ENCODE measurements around the gene REST. TPM values are rescaled to one million over a fixed set of nuclear protein-coding genes. Genes with fewer than 3 reads are reported as not detected.
"Not testable (repeated sequence)": the region's sequence is repeated elsewhere in the genome, so short reads cannot be mapped to it uniquely, and the experiment has no call there.

The REST gene, protein sequence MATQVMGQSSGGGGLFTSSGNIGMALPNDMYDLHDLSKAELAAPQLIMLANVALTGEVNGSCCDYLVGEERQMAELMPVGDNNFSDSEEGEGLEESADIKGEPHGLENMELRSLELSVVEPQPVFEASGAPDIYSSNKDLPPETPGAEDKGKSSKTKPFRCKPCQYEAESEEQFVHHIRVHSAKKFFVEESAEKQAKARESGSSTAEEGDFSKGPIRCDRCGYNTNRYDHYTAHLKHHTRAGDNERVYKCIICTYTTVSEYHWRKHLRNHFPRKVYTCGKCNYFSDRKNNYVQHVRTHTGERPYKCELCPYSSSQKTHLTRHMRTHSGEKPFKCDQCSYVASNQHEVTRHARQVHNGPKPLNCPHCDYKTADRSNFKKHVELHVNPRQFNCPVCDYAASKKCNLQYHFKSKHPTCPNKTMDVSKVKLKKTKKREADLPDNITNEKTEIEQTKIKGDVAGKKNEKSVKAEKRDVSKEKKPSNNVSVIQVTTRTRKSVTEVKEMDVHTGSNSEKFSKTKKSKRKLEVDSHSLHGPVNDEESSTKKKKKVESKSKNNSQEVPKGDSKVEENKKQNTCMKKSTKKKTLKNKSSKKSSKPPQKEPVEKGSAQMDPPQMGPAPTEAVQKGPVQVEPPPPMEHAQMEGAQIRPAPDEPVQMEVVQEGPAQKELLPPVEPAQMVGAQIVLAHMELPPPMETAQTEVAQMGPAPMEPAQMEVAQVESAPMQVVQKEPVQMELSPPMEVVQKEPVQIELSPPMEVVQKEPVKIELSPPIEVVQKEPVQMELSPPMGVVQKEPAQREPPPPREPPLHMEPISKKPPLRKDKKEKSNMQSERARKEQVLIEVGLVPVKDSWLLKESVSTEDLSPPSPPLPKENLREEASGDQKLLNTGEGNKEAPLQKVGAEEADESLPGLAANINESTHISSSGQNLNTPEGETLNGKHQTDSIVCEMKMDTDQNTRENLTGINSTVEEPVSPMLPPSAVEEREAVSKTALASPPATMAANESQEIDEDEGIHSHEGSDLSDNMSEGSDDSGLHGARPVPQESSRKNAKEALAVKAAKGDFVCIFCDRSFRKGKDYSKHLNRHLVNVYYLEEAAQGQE
- total RNA-seq: 45.3 TPM

DNA sequence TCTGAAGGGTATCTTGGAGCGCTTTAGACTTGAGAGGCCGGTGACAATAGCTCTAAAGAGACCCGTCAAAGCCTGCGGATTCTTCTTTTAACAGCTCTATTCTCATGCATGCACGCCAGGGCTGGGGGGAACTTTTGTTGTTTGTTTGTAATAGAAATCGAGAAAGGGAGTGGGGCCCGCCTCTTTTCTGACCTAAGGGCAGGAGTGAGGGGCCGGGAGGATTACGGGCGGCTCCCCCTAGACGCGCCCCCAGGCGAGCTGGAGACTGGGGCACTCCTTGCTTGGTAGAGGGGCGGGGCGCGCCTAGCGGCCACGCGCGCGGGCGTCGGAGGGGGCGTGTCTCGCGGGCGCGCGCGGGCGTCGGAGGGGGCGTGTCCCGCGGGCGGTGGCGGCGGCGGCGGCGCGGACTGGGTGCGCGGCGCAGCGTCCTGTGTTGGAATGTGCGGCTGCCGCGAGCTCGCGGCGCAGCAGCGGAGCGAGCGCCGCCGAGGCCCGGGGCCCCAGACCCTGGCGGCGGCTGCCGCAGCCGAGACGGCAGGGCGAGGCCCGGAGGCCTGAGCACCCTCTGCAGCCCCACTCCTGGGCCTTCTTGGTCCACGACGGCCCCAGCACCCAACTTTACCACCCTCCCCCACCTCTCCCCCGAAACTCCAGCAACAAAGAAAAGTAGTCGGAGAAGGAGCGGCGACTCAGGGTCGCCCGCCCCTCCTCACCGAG is at the start of gene REST:
Gene REST (plus strand): TSS at position 412 of the 717 bp plus-strand sequence. CDS start 2,739 bp downstream, outside the sequence.
- peak; percentile 78 for DNase-seq (ENCODE audit: low spot score)

- no peak for DNase-seq (ENCODE audit: low spot score)
These were observed 47.9 kb upstream of the REST start for GRCh38 chr4:56859841-56860240.

DNA sequence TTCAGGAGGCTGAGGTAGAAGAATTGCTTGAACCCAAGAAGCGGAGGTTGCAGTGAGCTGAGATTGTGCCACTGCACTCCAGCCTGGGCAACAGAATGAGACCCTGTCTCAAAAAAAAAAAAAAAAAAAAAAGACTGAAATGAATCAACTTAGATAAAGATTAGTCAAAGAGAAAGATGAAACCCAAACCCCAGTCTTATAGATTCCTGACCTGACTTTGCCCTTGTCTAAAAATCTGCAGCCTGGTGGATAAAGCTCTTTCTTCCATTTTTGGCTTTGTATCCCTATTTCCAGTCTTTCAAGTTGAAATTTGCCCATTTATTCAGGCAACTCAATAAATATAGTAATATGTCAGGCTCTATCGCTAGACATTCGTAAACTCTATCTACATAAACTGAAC is 46.9 kb upstream of the REST start:
- no peak for DNase-seq (ENCODE audit: low spot score)

DNA sequence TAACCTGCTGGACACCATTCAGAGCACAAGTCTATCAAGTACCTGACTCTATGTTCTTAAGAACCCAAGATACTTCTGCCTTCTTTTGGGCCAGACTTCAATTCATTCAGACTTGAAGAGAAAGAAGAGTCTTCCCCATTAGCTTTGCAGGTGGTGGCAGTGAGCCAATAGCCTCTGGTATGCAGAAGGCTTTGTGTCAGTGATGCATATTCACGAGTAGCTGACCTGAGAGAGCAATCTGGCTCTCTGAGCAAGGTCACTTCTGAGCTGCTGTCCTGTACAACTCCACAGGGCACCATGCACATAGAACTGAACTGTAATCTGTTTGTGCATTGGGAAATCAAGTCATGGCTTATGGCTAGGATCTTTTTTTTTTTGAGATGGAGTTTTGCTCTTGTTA is 46.3 kb upstream of the REST start:
- no peak for DNase-seq (ENCODE audit: low spot score)

DNA sequence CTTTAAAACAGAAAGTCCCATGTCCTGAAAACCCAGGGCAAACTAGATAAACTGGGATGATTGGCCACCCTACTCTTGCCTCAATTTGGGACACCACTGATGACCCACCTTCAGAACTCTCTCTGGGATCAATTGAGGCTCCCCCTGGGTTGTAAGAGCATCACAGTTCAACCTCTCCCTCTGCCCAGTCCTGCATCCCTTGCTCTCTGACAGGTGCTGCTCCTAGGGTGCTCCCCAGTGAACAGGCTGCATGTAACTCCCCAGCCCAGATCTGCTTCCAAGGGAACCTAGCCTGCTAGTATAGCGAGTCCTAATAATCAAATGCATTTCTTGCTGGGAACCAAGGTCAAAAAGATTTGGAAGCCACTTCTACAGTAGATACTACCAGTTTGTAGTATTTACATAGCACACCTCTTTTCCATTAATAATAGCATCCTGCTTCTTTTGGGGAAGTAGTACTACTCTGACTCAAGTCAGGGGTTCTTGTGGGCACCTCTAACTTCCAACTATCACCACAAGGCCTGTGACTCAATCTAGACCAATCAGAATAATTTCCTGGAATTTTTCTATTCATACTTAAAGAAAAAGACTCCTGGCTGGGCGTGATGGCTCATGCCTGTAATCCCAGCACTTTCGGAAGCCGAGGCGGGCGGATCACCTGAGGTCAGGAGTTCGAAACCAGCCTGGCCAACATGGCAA is 44.1 kb upstream of the REST start:
- no peak for DNase-seq (ENCODE audit: low spot score)

- DNase-seq (ENCODE audit: low spot score): no peak
These were observed 36.8 kb upstream of the REST start for GRCh38 chr4:56870946-56871345.

GRCh38 chr4:56871371-56871866 is 36.3 kb upstream of the REST start:
- DNase-seq (ENCODE audit: low spot score): no peak

- no peak for DNase-seq (ENCODE audit: low spot score)
These were observed 33.5 kb upstream of the REST start for GRCh38 chr4:56874166-56874565.

- no peak for DNase-seq (ENCODE audit: low spot score)
These were observed 32.8 kb upstream of the REST start for GRCh38 chr4:56874923-56875322.

DNA sequence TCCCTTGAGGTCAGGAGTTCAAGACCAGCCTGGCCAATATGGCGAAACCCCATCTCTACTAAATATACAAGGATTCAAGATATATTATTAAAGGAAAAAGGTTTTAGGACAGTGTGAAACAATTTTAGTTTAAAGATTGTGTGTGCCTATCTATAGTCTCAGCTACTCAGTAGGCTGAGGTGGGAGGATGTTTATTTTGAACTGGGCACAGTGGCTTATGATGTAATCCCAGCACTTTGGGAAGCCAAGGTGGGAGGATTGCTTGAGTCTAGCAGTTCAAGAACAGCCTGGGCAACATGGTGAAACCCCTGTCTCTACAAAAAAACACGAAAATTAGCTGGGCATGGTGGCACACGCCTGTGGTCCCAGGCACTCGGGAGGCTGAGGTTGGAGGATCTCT is 31.4 kb upstream of the REST start:
- DNase-seq (ENCODE audit: low spot score): no peak

DNA sequence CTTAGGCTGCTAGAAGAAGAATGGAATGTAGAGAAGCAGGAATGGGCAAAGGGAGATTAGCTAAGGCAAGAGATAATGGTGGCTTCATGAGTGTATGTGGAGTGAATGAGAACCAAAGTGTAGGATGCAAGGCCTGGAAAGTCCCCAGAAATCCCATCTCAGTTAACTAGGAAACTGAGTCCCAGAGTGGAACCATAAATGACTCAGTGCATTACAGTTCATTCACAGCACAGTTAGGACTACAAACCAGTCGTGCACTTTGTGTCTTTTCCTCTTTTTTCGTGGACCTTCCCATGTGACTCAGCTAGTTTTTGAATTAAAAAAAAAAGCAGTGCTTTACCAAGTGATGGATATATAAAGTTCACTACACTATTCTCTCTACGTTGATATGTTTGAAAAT is 27.7 kb upstream of the REST start:
- DNase-seq (ENCODE audit: low spot score): no peak

- no peak for DNase-seq (ENCODE audit: low spot score)
These were observed 27.1 kb upstream of the REST start for GRCh38 chr4:56880572-56880971.

GRCh38 chr4:56884511-56884910 is 23.2 kb upstream of the REST start:
- not testable (repeated sequence) for DNase-seq (ENCODE audit: low spot score)

DNA sequence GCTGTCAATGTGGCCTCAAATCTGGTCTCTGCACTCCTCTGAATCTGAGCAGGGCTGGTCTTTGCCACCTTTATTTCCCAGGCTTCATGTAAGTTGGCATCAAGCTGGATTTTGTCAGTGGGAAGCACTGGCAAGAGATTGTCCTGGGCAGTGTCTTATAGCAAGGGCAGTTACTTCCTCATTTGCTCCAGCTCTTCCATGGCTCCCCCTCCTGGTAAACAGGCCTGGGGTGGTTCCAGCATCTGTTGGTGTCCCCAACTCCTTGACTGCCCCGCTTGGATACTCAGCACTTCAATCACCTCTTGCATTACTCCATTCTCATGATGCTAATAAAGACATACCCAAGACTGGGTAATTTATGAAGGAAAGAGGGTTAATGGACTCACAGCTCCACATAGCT is 15.0 kb upstream of the REST start:
- no peak for DNase-seq (ENCODE audit: low spot score)

DNA sequence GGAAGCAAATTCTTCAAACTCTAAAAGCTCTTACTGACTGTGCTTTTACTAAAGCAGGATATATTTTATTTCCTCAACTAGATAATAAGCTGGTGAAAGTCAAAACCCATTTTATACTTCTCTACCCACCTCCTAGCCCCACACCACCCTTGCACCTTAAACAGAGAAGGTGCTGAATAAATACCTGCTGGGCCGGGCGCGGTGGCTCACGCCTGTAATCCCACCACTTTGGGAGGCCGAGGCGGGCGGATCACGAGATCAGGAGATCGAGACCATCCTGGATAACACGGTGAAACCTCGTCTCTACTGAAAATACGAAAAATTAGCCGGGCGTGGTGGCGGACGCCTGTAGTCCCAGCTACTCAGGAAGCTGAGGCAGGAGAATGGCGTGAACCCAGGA is 9.9 kb upstream of the REST start:
- DNase-seq (ENCODE audit: low spot score): not testable (repeated sequence)

- DNase-seq (ENCODE audit: low spot score): not testable (repeated sequence)
These were observed 7.5 kb upstream of the REST start for GRCh38 chr4:56900186-56900585.

DNA sequence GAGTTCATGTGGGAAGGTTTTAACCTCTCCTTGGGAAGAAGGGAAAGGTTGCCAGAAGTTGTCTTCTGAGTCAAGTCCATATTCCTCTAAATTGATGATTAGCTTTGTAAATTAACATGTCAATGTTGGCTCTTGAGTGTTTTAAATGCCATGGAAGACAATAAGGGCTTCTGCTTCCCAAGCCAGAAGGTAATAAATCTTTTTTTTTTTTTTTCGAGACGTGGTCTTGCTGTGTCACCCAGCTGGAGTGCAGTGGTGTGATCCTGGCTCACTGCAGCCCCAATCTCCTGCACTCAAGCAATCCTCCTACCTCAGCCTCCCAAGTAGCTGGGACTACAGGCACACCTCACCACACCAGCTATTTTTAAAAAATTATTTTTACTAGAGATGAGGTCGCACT is 5.0 kb upstream of the REST start:
- DNase-seq (ENCODE audit: low spot score): no peak

GRCh38 chr4:56905796-56906195 is 1.9 kb upstream of the REST start:
- DNase-seq (ENCODE audit: low spot score): no peak

DNA sequence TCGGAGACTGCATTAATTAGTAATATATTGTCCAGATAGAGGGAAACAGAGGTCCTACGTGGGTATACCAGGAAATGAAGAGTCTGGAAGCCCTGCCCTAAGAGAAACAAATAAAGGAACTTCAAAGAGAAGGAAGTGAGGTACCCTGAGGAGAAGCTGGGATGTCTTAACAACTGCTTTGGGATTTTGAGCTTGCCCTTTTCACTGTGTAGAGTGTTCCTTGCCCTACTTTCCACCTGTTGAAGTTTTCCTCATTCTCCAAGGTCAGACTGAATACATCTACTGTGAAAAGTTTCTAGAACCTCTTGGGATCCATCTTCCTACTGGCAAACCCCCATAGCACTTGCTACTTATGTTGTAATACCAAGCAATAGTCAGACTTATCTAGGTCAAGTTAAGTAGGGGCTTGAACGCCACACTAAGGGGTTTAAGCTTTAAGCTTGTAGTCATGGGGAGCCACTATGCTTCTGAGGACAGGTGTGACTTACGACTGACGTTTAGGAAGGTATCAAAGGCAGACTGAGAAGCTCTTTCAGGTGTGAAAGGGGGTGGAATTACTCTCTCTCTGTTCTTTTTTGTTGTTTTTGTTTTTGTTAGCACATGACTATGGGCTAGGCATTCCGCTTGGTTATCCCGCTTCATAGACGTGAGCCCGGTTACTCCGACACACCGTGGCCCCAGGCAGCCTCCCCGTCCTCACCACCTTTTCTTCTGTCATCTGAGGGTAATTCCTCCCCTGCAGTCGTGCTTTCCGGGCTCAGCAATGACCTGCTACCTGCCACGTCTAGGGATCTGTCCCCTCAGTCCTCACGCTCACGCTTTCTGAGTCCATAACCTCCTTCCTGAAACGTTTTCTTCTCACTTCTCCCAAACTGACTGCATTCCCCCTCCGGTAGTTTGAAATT is 959 bp upstream of the REST start:
- DNase-seq (ENCODE audit: low spot score): no peak

All from ureter (tissue), 1 donor.